Brain microvascular endothelial cell (primary cell): ENCODE results near the gene CD4.
"Not testable (repeated sequence)": the region's sequence is repeated elsewhere in the genome, so short reads cannot be mapped to it uniquely, and the experiment has no call there.

Experiments used
- DNase-seq: peaks from one replicate; pipeline ENCODE4 v3.0.0-alpha.2; 2020
- H3K27ac ChIP-seq: fragments of 250-450 bp; sonication (Bioruptor Pico); 2 replicates; pipeline ENCODE4 v1.5.1; 2020; ENCODE audit warnings: mild to moderate bottlenecking, moderate library complexity
- H3K27me3 ChIP-seq: fragments of 250-450 bp; sonication (Bioruptor Pico); replicated peaks from 2 replicates; pipeline ENCODE4 v1.5.1; 2020; ENCODE audit warnings: mild to moderate bottlenecking
- H3K36me3 ChIP-seq: fragments of 250-450 bp; sonication (Bioruptor Pico); replicated peaks from 2 replicates; pipeline ENCODE4 v1.5.1; 2020; ENCODE audit warnings: mild to moderate bottlenecking
- H3K4me3 ChIP-seq: 2 replicates; pipeline ENCODE4 v1.5.1; 2011; ENCODE audit warnings: low read depth, mild to moderate bottlenecking, control low read depth, low read length, moderate library complexity
- in situ Hi-C: cut with HindIII; loops from 2 replicates; pipeline ENCODE4 v1.10.0; 2017; ENCODE audit warnings: low sequenced_read_pairs, low pct_ligation_motif_present
- TF ChIP-seq, protein P1 (sequence below): IDR thresholded peaks from 2 replicates; pipeline ENCODE4 v1.5.1; 2011; ENCODE audit warnings: low read depth, mild to moderate bottlenecking, moderate library complexity, low read length, control low read depth, inconsistent platforms; ENCODE audit errors: missing control alignments

The CD4 gene

DNA sequence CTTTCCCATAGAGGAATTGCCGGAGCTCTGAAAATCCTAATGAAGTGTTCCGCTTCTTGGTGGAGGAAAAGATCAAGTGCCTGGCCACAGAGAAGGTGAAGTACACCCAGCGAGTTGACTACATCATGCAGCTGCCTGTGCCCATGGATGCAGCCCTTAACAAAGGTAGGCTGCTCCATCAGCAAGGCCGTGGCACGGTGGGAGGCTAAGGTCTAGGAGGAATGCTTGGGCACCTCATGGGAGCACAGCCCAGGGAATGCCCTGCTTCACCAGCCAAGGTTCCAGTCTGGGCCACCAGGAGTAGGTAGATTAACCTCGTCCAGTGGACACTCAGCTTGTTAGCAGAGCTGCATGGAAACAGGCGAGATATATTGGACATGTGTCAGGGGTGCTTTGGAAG lies 71.6 kb downstream of the CD4 start:
- DNase-seq: no peak
- H3K27ac ChIP-seq: no peak overlapping the region
- H3K27me3 ChIP-seq: no peaks in the 10 kb centered on the region
- TF ChIP-seq, protein P1, sequence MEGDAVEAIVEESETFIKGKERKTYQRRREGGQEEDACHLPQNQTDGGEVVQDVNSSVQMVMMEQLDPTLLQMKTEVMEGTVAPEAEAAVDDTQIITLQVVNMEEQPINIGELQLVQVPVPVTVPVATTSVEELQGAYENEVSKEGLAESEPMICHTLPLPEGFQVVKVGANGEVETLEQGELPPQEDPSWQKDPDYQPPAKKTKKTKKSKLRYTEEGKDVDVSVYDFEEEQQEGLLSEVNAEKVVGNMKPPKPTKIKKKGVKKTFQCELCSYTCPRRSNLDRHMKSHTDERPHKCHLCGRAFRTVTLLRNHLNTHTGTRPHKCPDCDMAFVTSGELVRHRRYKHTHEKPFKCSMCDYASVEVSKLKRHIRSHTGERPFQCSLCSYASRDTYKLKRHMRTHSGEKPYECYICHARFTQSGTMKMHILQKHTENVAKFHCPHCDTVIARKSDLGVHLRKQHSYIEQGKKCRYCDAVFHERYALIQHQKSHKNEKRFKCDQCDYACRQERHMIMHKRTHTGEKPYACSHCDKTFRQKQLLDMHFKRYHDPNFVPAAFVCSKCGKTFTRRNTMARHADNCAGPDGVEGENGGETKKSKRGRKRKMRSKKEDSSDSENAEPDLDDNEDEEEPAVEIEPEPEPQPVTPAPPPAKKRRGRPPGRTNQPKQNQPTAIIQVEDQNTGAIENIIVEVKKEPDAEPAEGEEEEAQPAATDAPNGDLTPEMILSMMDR: no peak
- H3K4me3 ChIP-seq: no peak overlapping the region
- in situ Hi-C loops: no loop called here
- H3K36me3 ChIP-seq: peaks cover 78% of the 10 kb centered on the region

DNA sequence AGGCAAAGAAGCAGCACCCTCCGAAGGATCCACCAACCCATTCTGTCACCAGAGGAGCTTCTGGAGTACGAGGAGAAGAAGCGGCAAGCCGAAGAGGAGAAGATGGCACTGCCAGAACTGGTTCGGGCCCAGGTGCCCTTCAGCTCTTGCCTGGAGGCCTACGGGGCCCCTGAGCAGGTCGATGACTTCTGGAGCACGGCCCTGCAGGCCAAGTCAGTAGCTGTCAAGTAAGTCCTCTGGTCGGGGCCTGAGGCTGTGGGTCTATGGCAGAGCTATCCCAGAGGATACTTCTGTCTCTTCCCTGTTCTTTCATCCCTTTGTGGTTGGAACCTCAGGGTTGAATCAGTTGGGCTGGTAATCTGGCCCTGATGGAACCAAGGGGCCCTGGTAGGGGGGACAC lies 72.1 kb downstream of the CD4 start:
- TF ChIP-seq, protein P1: no peak
- no peak for DNase-seq
- H3K27ac ChIP-seq: no peak overlapping the region
- in situ Hi-C loops: no loop called here
- H3K36me3 ChIP-seq: peaks cover 80% of the 10 kb centered on the region
- no peaks in the 10 kb centered on the region for H3K27me3 ChIP-seq
- no peak overlapping the region for H3K4me3 ChIP-seq

DNA sequence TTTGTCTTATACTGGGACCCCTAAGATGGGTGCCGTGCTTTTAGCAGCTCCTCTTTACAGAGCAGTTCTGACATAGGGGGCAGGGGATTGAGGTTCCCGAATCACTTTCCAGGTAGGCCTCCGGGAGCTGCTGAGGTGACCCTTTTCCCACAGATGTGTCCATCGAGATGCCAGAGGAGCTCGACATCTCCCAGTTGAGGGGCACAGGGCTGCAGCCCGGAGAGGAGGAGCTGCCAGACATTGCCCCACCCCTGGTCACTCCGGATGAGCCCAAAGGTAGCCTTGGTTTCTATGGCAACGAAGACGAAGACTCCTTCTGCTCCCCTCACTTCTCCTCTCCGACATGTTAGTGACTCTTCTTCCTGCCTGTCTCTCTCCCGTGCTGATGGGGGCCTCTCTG lies 73.7 kb downstream of the CD4 start:
- peaks cover 63% of the 10 kb centered on the region for H3K36me3 ChIP-seq
- H3K27me3 ChIP-seq: no peaks in the 10 kb centered on the region
- DNase-seq: no peak
- in situ Hi-C loops: no loop called here
- TF ChIP-seq, protein P1: no peak
- no peak overlapping the region for H3K4me3 ChIP-seq
- no peak overlapping the region for H3K27ac ChIP-seq

DNA sequence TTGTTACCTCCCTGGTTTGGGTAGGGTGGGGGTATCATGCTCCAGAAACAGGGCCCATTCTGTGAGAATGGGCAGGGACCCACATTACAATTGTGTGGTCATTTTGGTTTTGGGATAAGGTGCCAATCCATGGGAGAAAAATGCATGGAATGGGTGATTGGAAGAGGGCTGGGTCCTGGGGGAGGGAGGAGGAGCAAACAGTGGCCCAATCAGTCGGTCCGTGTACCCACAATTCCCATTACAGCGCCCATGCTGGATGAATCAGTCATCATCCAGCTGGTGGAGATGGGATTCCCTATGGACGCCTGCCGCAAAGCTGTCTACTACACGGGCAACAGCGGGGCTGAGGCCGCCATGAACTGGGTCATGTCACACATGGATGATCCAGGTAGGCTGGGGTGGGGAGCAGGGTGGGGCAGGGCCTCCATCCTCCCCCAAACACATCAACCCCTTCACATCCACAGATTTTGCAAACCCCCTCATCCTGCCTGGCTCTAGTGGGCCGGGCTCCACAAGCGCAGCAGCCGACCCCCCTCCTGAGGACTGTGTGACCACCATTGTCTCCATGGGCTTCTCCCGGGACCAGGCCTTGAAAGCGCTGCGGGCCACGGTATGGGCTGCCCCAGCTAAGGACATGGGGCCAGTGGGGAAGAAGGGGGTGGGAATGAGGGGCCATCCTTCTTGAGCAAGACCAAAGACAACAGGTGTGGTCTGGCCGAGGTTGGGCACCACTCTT lies 74.4 kb downstream of the CD4 start:
- DNase-seq: no peak

DNA sequence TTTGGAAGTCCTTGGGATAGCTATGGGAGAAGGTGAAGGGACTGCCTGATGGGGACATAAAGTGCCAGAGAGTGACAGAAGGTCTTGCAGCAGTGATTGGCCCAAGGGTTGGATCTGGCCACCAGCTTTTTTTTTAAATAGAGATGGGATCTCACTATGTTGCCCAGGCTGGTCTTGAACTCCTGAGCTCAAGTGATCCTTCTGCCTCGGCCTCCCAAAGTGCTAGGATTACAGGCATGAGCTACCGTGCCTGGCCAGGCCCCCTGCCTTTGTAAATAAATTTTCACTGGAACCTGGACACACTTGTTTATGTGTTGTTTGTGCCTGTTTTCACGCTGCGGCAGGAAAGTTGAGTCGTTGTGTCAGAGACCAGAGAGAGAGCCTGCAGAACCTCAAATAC lies 76.0 kb downstream of the CD4 start:
- in situ Hi-C loops, H3K27me3 ChIP-seq, H3K27ac ChIP-seq, DNase-seq, H3K4me3 ChIP-seq: not testable (repeated sequence)
- H3K36me3 ChIP-seq: peaks cover 54% of the 10 kb centered on the region

More for the DNA sequence above, 74.4 kb downstream of the CD4 start:
- Histone ChIP-seq H3K36me3 (peaks cover 58% of the 10 kb centered on the region), H3K27ac (no peak overlapping the region), H3K27me3 (no peaks in the 10 kb centered on the region), H3K4me3 (no peak overlapping the region)
- in situ Hi-C loops: no loop called here
- TF ChIP-seq, protein P1: no peak

DNA sequence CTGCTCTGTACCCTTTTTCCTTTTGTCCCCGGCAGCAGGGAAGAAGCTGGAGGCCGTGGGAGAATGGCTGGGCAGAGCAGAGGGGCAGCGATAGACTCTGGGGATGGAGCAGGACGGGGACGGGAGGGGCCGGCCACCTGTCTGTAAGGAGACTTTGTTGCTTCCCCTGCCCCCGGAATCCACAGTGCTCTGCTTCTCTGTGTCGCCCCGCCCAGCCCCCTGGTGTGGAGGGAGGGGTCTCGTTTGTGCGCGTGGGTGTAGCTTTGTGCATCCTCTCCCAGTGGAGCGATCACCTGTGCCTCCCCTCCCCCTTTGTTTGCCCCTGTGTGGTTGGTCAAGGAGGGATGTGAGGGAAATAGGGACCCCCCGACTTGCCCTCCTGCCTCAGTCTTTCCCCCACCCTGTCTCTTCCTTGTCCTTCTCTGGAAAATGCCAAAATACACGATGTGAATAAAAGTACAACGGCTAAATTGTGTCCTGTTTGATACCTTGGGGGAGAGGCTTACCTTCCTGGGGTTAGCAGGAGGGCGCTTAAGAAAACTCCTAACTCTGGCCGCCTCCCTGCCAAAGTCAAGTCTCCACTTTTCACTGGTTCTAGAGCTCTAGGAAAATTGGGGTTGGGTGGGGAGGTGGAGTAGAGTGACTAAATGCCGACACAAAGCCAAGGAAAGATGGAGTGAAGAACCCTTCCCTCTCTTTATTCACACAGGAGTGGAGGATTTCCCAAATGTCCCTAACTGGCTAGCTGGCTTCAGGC lies 77.0 kb downstream of the CD4 start:
- no peak for DNase-seq
- TF ChIP-seq, protein P1: no peak
- Histone ChIP-seq H3K27me3 (no peaks in the 10 kb centered on the region), H3K4me3 (no peak overlapping the region), H3K27ac (no peak overlapping the region), H3K36me3 (peaks cover 50% of the 10 kb centered on the region)
- in situ Hi-C loops: no loop called here
